Psoas muscle (tissue), 8 donors: ENCODE results near the gene JMJD7. TPM values are rescaled to one million over a fixed set of nuclear protein-coding genes. Genes with fewer than 3 reads are reported as not detected.

Experiments
- ATAC-seq, 4 donors: fragments of 200-7000 bp; cut with Tn5 transposase; one replicate each; pipeline ENCODE4 v1.9.1; 2020; ENCODE audit warnings: moderate library complexity in 3 of 4, mild to moderate bottlenecking in 2 of 4
- DNase-seq, 2 donors: peaks; one replicate each; pipeline ENCODE4 v3.0.0-alpha.2; 2020
- H3K27ac ChIP-seq: fragments of 200-600 bp; one replicate; pipeline ENCODE4 v1.8.0; 2022
- H3K27me3 ChIP-seq, 3 donors: fragments of 200-600 bp in 1 of 3; one replicate each; pipeline versions ENCODE4 v1.6.1 to v1.8.0; 2013 to 2022; ENCODE audit warnings: low read length in 2 of 3, mild to moderate bottlenecking in 2 of 3, moderate library complexity in 1 of 3; ENCODE audit not compliant: insufficient read depth in 3 of 3
- H3K36me3 ChIP-seq, 2 donors: fragments of 200-600 bp in 1 of 2; one replicate each; pipeline versions ENCODE4 v1.6.1 to v1.8.0; 2013 to 2022; ENCODE audit warnings: low read depth in 1 of 2, mild to moderate bottlenecking in 1 of 2, moderate library complexity in 1 of 2; ENCODE audit not compliant: insufficient read depth in 1 of 2
- H3K4me1 ChIP-seq: fragments of 200-600 bp; one replicate; pipeline ENCODE4 v1.8.0; 2022
- H3K4me3 ChIP-seq: fragments of 200-600 bp; one replicate; pipeline ENCODE4 v1.8.0; 2022; ENCODE audit warnings: mild to moderate bottlenecking
- H3K9me3 ChIP-seq: fragments of 200-600 bp; one replicate; pipeline ENCODE4 v1.8.0; 2022
- CTCF ChIP-seq: fragments of 200-600 bp; IDR thresholded peaks from one replicate; pipeline ENCODE4 v1.8.0; 2022; ENCODE audit warnings: antibody characterized with exemption
- WGBS, 3 donors: extraction: QIAGEN DNeasy Blood & Tissue Kit; methylation state at CpG; one replicate each; pipeline versions ENCODE4 v1.1.6 to v1.1.7; 2013; 5-methylcytosine and 5-hydroxymethylcytosine counted together
- intact Hi-C, 2 donors: fragments of 100-400 bp; cut with DNase I; formaldehyde crosslinking; loops; one replicate each; pipeline versions ENCODE4 v1.11.0 to v1.14.2; 2022
- long read RNA-seq, 2 donors: library from polyadenylated mRNA; unstranded; transcript quantifications; one replicate each; pipeline ENCODE4 v2.0.0, GENCODE V29; 2021
- polyA plus RNA-seq, 3 donors: library from polyadenylated mRNA; stranded (reverse); fragments of 200-250 nt; gene quantifications; one replicate each; pipeline ENCODE4 v1.2.3, GENCODE V29; 2013
- total RNA-seq, 4 donors: library from RNA; stranded (reverse); fragmentation: NEBNext Ultra II Directional in 2 of 4; extraction: Animal tissue kit (Norgen Biotek cat#: 25700) in 2 of 4; gene quantifications; one replicate each; pipeline versions ENCODE4 v1.2.1 to v1.2.4, GENCODE V29; 2021 to 2023
- donor health status: healthy with polysubstance abuse.
- donor health status: DM: no; HTN: no; CAD: no; lungs with moderate emphysema.
- donor health status: Bipolar disorder and iron deficiency.
- donor health status: healthy.
- donor health status: DM: yes; HTN: yes; CAD: no.
- donor health status: DM: no; HTN: no; CAD: no.
- donor health status: DM: no; HTN: no; CAD: no.
- donor health status: DM: yes; HTN: yes; CAD: no.

JMJD7 gene
- total RNA-seq, result 1 to 10 TPM; 5.8 to 8.0 (median 6.7) TPM
- polyA plus RNA-seq, result 1 to 10 TPM; 4.4 to 6.4 (median 4.6) TPM
- long read RNA-seq, donor 1, transcript JMJD7-201 (8 exons, 1,416 nt), result major isoform, 6 of 8 reads
- long read RNA-seq, donor 1, partial matches to known transcripts, result 2 of 8 reads
- long read RNA-seq, donor 1, other reads (novel, unspliced or antisense), result 0 of 8 reads
- long read RNA-seq, donor 2, transcript JMJD7-201 (8 exons, 1,416 nt), result major isoform, 6 of 6 reads
- long read RNA-seq, donor 2, partial matches to known transcripts, result 0 of 6 reads
- long read RNA-seq, donor 2, other reads (novel, unspliced or antisense), result 0 of 6 reads

GRCh38 chr15:41827880-41828806 lies at the start of gene JMJD7:
TSS of gene JMJD7 (plus strand) at chr15:41828092. CDS start at chr15:41828125, 33 bp downstream.
- H3K4me3 ChIP-seq, result peak within 1 kb of the TSS; percentile 93
- WGBS, 3 donors, result 1% methylated on average over 53 to 66 of the region's 66 CpGs
- H3K27ac ChIP-seq, result peak within 1 kb of the TSS; percentile 86
- DNase-seq, result peak; percentile 96 to 98
- no peaks in the 10 kb centered on the region for H3K27me3 ChIP-seq
- peaks cover 0 to 40% of the 10 kb centered on the region in 2 donors for H3K36me3 ChIP-seq
- TF ChIP-seq CTCF, result no peak
- intact Hi-C loops, result loop anchor here in 1 of 2 donors (5.0 kb wide), 1 partner anchor 139 kb away; no protein-coding TSS in a partner anchor
- ATAC-seq, result peak; percentile 96 to 97 (median 96)
- H3K4me1 ChIP-seq, result peaks cover 21% of the 10 kb centered on the region
- no peaks in the 10 kb centered on the region for H3K9me3 ChIP-seq

- H3K27ac ChIP-seq, result peak overlapping the region; percentile 61
- no peaks in the 10 kb centered on the region for H3K36me3 ChIP-seq
- ATAC-seq (no peak), DNase-seq (no peak)
- H3K9me3 ChIP-seq, result no peaks in the 10 kb centered on the region
- no peak for TF ChIP-seq CTCF
- H3K27me3 ChIP-seq, result no peaks in the 10 kb centered on the region
- intact Hi-C loops, result loop anchor here in 1 of 2 donors (10.0 kb wide), 1 partner anchor 126 kb away; no protein-coding TSS in a partner anchor
- H3K4me3 ChIP-seq, result no peak overlapping the region
- H3K4me1 ChIP-seq, result peaks cover 31% of the 10 kb centered on the region
- 78 to 86% (median 86%) methylated on average over 1 of the region's 1 CpG for WGBS, 3 donors
These were observed 49.4 kb upstream of the JMJD7 start for GRCh38 chr15:41778521-41778920.

- peak; percentile 88 to 95 (median 91) for ATAC-seq
- Histone ChIP-seq H3K9me3 (no peaks in the 10 kb centered on the region), H3K4me1 (peaks cover 27% of the 10 kb centered on the region), H3K36me3 (no peaks in the 10 kb centered on the region), H3K4me3 (no peak overlapping the region), H3K27me3 (no peaks in the 10 kb centered on the region), H3K27ac (peak overlapping the region; percentile 61)
- DNase-seq, result no peak
- 40 to 54% (median 46%) methylated on average over 4 of the region's 4 CpGs for WGBS, 3 donors
- no peak for TF ChIP-seq CTCF
- intact Hi-C loops, result loop anchor here (1.0 to 10.0 kb wide), 2 partner anchors 125 kb away; no protein-coding TSS in a partner anchor
These were observed 48.2 kb upstream of the JMJD7 start for GRCh38 chr15:41779662-41780157.

- intact Hi-C loops, result no loop called here
- WGBS, 3 donors, result 44 to 47% (median 47%) methylated on average over 2 of the region's 2 CpGs
- Histone ChIP-seq H3K4me3 (no peak overlapping the region), H3K4me1 (peaks cover 25% of the 10 kb centered on the region), H3K9me3 (no peaks in the 10 kb centered on the region), H3K27me3 (no peaks in the 10 kb centered on the region), H3K27ac (peak overlapping the region; percentile 13), H3K36me3 (no peaks in the 10 kb centered on the region)
- ATAC-seq, result no peak
- TF ChIP-seq CTCF, result no peak
- no peak for DNase-seq
These were observed 47.6 kb upstream of the JMJD7 start for GRCh38 chr15:41780266-41780665.
